Measurements from ENCODE around the gene LDLRAD3.

LDLRAD3 gene

GRCh38 chr11:36271794-36272407, 328.0 kb downstream of the LDLRAD3 start:
- DNase-seq (ENCODE audit: low read depth in 2 of 2): no peak

GRCh38 chr11:36273110-36273509, 329.2 kb downstream of the LDLRAD3 start:
- no peak for DNase-seq (ENCODE audit: low read depth in 2 of 2)

- no peak for DNase-seq (ENCODE audit: low read depth in 2 of 2)
Observed at GRCh38 chr11:36274414-36274813, 330.6 kb downstream of the LDLRAD3 start.

- no peak for DNase-seq (ENCODE audit: low read depth in 2 of 2)
Observed at GRCh38 chr11:36278531-36279282, 334.8 kb downstream of the LDLRAD3 start.

- no peak for DNase-seq (ENCODE audit: low read depth in 2 of 2)
Observed at GRCh38 chr11:36280531-36280930, 336.7 kb downstream of the LDLRAD3 start.

All from stimulated activated CD4-positive, alpha-beta T cell treated with anti-CD3 and anti-CD28 coated beads, Interleukin-15, amount 100 ng/mL, for 48 hours (primary cell).